NCI-H1417 (cell line): ENCODE data around the gene TSPAN16.

ENCODE experiments used
- DNase-seq, 3 experiments: peaks; one replicate each; lab custom pipeline; 2025; lab: John Stamatoyannopoulos, UW

The TSPAN16 gene

GRCh38 chr19:11295665-11296245, at the start of gene TSPAN16:
Gene TSPAN16, plus strand, starts transcription at chr19:11296160. Its CDS starts 138 bp downstream, at chr19:11296298.
- peak in 2 of 3 experiments; percentile 17 to 48 for DNase-seq

- no peak for DNase-seq
Measured at GRCh38 chr19:11246941-11247340, 49.0 kb upstream of the TSPAN16 start.

GRCh38 chr19:11247391-11247790, 48.6 kb upstream of the TSPAN16 start:
- no peak for DNase-seq

GRCh38 chr19:11247934-11248333, 48.0 kb upstream of the TSPAN16 start:
- DNase-seq, result no peak

- DNase-seq, result no peak
Measured at GRCh38 chr19:11248852-11249251, 47.1 kb upstream of the TSPAN16 start.

- DNase-seq, result no peak
Measured at GRCh38 chr19:11251217-11251616, 44.7 kb upstream of the TSPAN16 start.

- DNase-seq, result no peak
Measured at GRCh38 chr19:11251650-11252314, 44.2 kb upstream of the TSPAN16 start.

- DNase-seq, result no peak
Measured at GRCh38 chr19:11252665-11253355, 43.1 kb upstream of the TSPAN16 start.

- peak in 1 of 3 experiments; percentile 13 for DNase-seq
Measured at GRCh38 chr19:11254666-11255065, 41.3 kb upstream of the TSPAN16 start.

GRCh38 chr19:11256189-11256588, 39.8 kb upstream of the TSPAN16 start:
- DNase-seq, result no peak

GRCh38 chr19:11257846-11258380, 38.0 kb upstream of the TSPAN16 start:
- no peak for DNase-seq

- DNase-seq, result no peak
Measured at GRCh38 chr19:11260996-11261395, 35.0 kb upstream of the TSPAN16 start.

- peak in 1 of 3 experiments; percentile 38 for DNase-seq
Measured at GRCh38 chr19:11261431-11261970, 34.5 kb upstream of the TSPAN16 start.

GRCh38 chr19:11261971-11262839, 33.8 kb upstream of the TSPAN16 start, which contains the start of gene DOCK6:
Gene DOCK6, minus strand, starts transcription at chr19:11262524. Its CDS starts 84 bp downstream, at chr19:11262440.
- peak in 2 of 3 experiments; percentile 26 to 32 for DNase-seq

- no peak for DNase-seq
Measured at GRCh38 chr19:11263726-11264125, 32.2 kb upstream of the TSPAN16 start.

- no peak for DNase-seq
Measured at GRCh38 chr19:11264452-11265176, 31.3 kb upstream of the TSPAN16 start.

- no peak for DNase-seq
Measured at GRCh38 chr19:11265177-11265784, 30.7 kb upstream of the TSPAN16 start.

GRCh38 chr19:11265785-11266236, 30.1 kb upstream of the TSPAN16 start:
- peak in 2 of 3 experiments; percentile 50 to 66 for DNase-seq

- DNase-seq, result no peak
Measured at GRCh38 chr19:11267316-11268085, 28.5 kb upstream of the TSPAN16 start.
